Calu3 (cell line): ENCODE measurements around the gene SEMA4G. TPM values are rescaled to one million over a fixed set of nuclear protein-coding genes. Genes with fewer than 3 reads are reported as not detected.

Source experiments
- BruUV-seq: library from RNA; stranded (reverse); fragments of 400-500 nt; replicated peaks from 2 replicates; lab custom pipeline; 2021; lab: Mats Ljungman, UMichigan
- CTCF ChIA-PET: fragments of 300-600 bp; sonication (Branson Sonifier 250); formaldehyde crosslinking; loops from one replicate; lab custom pipeline; 2022; ENCODE audit warnings: antibody characterized with exemption; lab: Charles Lee
- DNase-seq: peaks from one replicate; pipeline ENCODE4 v3.0.0; 2022
- H3K27ac Mint-ChIP-seq: one replicate; pipeline ENCODE4 v1.8.0; 2022; ENCODE audit warnings: mixed read lengths; ENCODE audit not compliant: unreplicated experiment
- H3K27me3 Mint-ChIP-seq: one replicate; pipeline ENCODE4 v1.8.0; 2022; ENCODE audit warnings: mixed read lengths; ENCODE audit not compliant: unreplicated experiment
- H3K36me3 Mint-ChIP-seq: one replicate; pipeline ENCODE4 v1.8.0; 2022; ENCODE audit warnings: mild to moderate bottlenecking, moderate library complexity, mixed read lengths; ENCODE audit not compliant: insufficient read depth, unreplicated experiment
- H3K4me1 Mint-ChIP-seq: one replicate; pipeline ENCODE4 v1.8.0; 2022; ENCODE audit warnings: mild to moderate bottlenecking, low read depth, mixed read lengths; ENCODE audit not compliant: unreplicated experiment
- H3K4me3 Mint-ChIP-seq: one replicate; pipeline ENCODE4 v1.8.0; 2022; ENCODE audit warnings: mild to moderate bottlenecking, low read depth, moderate library complexity, mixed read lengths; ENCODE audit not compliant: unreplicated experiment
- H3K9me3 Mint-ChIP-seq: one replicate; pipeline ENCODE4 v1.8.0; 2022; ENCODE audit warnings: low read depth, mixed read lengths; ENCODE audit not compliant: unreplicated experiment
- intact Hi-C: fragments of 100-400 bp; cut with micrococcal nuclease; formaldehyde crosslinking; loops from one replicate; pipeline ENCODE4 v1.10.0; 2022; ENCODE audit not compliant: unreplicated experiment
- total RNA-seq: library from RNA; stranded (reverse); gene quantifications from 2 replicates; pipeline ENCODE4 v1.2.3, GENCODE V29; 2022
- TF ChIP-seq, protein P1 (sequence below): fragments of 200-600 bp; IDR thresholded peaks from one replicate; pipeline ENCODE4 v1.8.0; 2022; ENCODE audit warnings: antibody characterized with exemption; ENCODE audit not compliant: unreplicated experiment

The SEMA4G gene
- total RNA-seq, 1 experiment from 2014 or later = 15.9 TPM

- CTCF ChIA-PET = no interaction called here
- Mint-ChIP-seq H3K9me3 (no peaks in the 10 kb centered on the region), H3K4me1 (peaks cover 14% of the 10 kb centered on the region), H3K27me3 (no peaks in the 10 kb centered on the region), H3K27ac (no peak overlapping the region), H3K36me3 (peaks cover 45% of the 10 kb centered on the region), H3K4me3 (no peak overlapping the region)
- no peak for DNase-seq
- TF ChIP-seq, protein P1, sequence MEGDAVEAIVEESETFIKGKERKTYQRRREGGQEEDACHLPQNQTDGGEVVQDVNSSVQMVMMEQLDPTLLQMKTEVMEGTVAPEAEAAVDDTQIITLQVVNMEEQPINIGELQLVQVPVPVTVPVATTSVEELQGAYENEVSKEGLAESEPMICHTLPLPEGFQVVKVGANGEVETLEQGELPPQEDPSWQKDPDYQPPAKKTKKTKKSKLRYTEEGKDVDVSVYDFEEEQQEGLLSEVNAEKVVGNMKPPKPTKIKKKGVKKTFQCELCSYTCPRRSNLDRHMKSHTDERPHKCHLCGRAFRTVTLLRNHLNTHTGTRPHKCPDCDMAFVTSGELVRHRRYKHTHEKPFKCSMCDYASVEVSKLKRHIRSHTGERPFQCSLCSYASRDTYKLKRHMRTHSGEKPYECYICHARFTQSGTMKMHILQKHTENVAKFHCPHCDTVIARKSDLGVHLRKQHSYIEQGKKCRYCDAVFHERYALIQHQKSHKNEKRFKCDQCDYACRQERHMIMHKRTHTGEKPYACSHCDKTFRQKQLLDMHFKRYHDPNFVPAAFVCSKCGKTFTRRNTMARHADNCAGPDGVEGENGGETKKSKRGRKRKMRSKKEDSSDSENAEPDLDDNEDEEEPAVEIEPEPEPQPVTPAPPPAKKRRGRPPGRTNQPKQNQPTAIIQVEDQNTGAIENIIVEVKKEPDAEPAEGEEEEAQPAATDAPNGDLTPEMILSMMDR = no peak
- intact Hi-C loops = no loop called here
- BruUV-seq = no TSS peak
Observed at GRCh38 chr10:101001659-101002035, 32.3 kb downstream of the SEMA4G start.

DNA sequence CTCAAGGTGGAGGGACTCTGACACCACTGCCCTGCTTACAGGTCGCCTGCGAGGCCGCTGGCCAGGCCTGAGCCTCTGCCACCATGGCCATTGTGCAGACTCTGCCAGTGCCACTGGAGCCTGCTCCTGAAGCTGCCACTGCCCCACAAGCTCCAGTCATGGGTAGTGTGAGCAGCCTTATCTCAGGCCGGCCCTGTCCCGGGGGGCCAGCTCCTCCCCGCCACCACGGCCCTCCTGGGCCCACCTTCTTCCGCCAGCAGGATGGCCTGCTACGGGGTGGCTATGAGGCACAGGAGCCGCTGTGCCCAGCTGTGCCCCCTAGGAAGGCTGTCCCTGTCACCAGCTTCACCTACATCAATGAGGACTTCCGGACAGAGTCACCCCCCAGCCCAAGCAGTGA is 33.2 kb downstream of the SEMA4G start:
- Mint-ChIP-seq H3K36me3 (peaks cover 37% of the 10 kb centered on the region), H3K4me3 (no peak overlapping the region), H3K27me3 (no peaks in the 10 kb centered on the region), H3K9me3 (no peaks in the 10 kb centered on the region), H3K27ac (no peak overlapping the region), H3K4me1 (peaks cover 14% of the 10 kb centered on the region)
- BruUV-seq = no TSS peak
- no peak for DNase-seq
- CTCF ChIA-PET = no interaction called here
- TF ChIP-seq, protein P1 = no peak
- intact Hi-C loops = no loop called here

- TF ChIP-seq, protein P1 = no peak
- H3K4me3 Mint-ChIP-seq = no peak overlapping the region
- CTCF ChIA-PET = no interaction called here
- H3K9me3 Mint-ChIP-seq = no peaks in the 10 kb centered on the region
- H3K36me3 Mint-ChIP-seq = peaks cover 24% of the 10 kb centered on the region
- no TSS peak for BruUV-seq
- DNase-seq = no peak
- peaks cover 4% of the 10 kb centered on the region for H3K4me1 Mint-ChIP-seq
- no peaks in the 10 kb centered on the region for H3K27me3 Mint-ChIP-seq
- H3K27ac Mint-ChIP-seq = no peak overlapping the region
- intact Hi-C loops = no loop called here
Observed at GRCh38 chr10:101003639-101004206, 34.4 kb downstream of the SEMA4G start.

DNA sequence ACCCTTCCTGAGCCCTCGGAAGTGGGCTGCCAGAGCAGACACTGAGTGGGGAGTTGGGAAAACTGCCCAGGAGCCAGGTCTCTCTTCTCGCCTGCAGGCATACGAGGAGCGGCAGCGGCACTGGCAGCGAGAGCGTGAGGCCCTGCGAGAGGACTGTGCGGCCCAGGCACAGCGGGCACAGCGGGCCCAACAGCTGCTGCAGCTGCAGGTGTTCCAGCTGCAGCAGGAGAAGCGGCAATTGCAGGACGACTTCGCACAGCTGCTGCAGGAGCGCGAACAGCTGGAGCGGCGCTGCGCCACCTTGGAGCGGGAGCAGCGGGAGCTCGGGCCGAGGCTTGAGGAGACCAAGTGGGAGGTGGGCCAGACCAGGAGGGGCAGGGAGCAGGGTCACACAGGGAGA is 36.1 kb downstream of the SEMA4G start:
- H3K9me3 Mint-ChIP-seq = no peaks in the 10 kb centered on the region

More for the DNA sequence above, 36.1 kb downstream of the SEMA4G start:
- peaks cover 8% of the 10 kb centered on the region for H3K36me3 Mint-ChIP-seq
- CTCF ChIA-PET = no interaction called here
- no TSS peak for BruUV-seq
- H3K27me3 Mint-ChIP-seq = no peaks in the 10 kb centered on the region
- no peaks in the 10 kb centered on the region for H3K4me1 Mint-ChIP-seq
- intact Hi-C loops = no loop called here
- H3K27ac Mint-ChIP-seq = no peak overlapping the region
- TF ChIP-seq, protein P1 = no peak
- no peak for DNase-seq
- H3K4me3 Mint-ChIP-seq = no peak overlapping the region
